Endometrium (tissue), 2 donors: Measurements from ENCODE around the gene GABRG3.

Experiments used
- FAIRE-seq: peaks from 2 replicates; lab custom pipeline; 2012; peaks lifted over from hg19 to GRCh38; lab: Jason Lieb, UNC
- donor health status: control.
- donor health status: control.

The GABRG3 gene

GRCh38 chr15:27582726-27583410, 611.9 kb downstream of the GABRG3 start:
- FAIRE-seq, result no peak

- no peak for FAIRE-seq
Observed at GRCh38 chr15:27583651-27584050, 612.7 kb downstream of the GABRG3 start.

GRCh38 chr15:27585041-27585640, 614.2 kb downstream of the GABRG3 start:
- FAIRE-seq, result no peak

- FAIRE-seq, result no peak
Observed at GRCh38 chr15:27587810-27588209, 616.8 kb downstream of the GABRG3 start.

- no peak for FAIRE-seq
Observed at GRCh38 chr15:27589260-27589659, 618.3 kb downstream of the GABRG3 start.

GRCh38 chr15:27589782-27590181, 618.8 kb downstream of the GABRG3 start:
- FAIRE-seq, result no peak
